ENCODE measurements around the gene SMYD3. TPM values are rescaled to one million over a fixed set of nuclear protein-coding genes. Genes with fewer than 3 reads are reported as not detected.

Gene SMYD3
- total and polyA plus RNA-seq, 2 donors (not counting 1 experiment from before 2014, with no cell fraction given) = 9.7 to 37.2 TPM

DNA sequence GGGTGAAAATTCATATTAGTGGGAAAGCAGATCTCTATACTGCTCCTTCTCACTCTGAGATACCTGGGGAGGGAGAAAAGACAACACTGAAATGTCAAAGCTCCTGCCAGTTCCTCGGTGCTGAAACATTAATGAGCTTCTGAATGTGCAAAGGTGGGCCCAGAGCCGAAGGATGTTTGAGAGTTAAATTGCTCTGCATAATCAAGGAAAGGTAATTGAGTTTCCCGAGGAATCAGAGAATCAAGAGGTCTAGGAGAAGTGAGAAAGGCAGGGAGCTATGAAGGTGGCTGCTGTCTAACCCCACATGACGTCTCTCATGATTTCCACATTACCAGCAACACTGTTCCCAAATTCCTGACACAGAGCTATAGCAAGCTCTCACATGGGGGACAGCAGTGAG is 346.7 kb downstream of the SMYD3 start:
- Mint-ChIP-seq H3K9me3 (ENCODE audit: insufficient read depth) (no peaks in the 10 kb centered on the region), H3K27ac (no peak overlapping the region), H3K4me1 (peaks cover 1% of the 10 kb centered on the region), H3K4me3 (no peak overlapping the region), H3K27me3 (no peaks in the 10 kb centered on the region)
- Histone ChIP-seq H4K20me1 (ENCODE audit: control insufficient read depth, insufficient read depth, low read length, poor library complexity, severe bottlenecking) (no peaks in the 10 kb centered on the region), H3K4me2 (replicated peaks; ENCODE audit: low read depth, low read length, poor library complexity, severe bottlenecking) (no peak overlapping the region), H3K36me3 (replicated peaks in 1 of 2; ENCODE audit: control extremely low read depth in 1 of 2, control insufficient read depth in 1 of 2, extremely low read depth in 1 of 2, insufficient read depth in 2 of 2, low read length in 1 of 2) (no peaks in the 10 kb centered on the region), H3K9ac (ENCODE audit: low read length) (no peak overlapping the region), H3K27ac (ENCODE audit: low read length in 2 of 2) (no peak overlapping the region), H3K4me1 (ENCODE audit: control insufficient read depth in 2 of 2, insufficient read depth in 2 of 2, low read length in 2 of 2) (no peaks in the 10 kb centered on the region), H2AFZ (ENCODE audit: insufficient read depth, low read depth, low read length, poor library complexity, severe bottlenecking) (no peak overlapping the region), H3K9me3 (ENCODE audit: control extremely low read depth in 1 of 3, control insufficient read depth in 2 of 3, insufficient read depth in 1 of 3, low read length in 2 of 3) (no peaks in the 10 kb centered on the region), H3K4me3 (ENCODE audit: control extremely low read depth in 1 of 5, extremely low read depth in 1 of 5, insufficient read depth in 1 of 5, low read depth in 2 of 5, low read length in 4 of 5) (no peak overlapping the region), H3K79me2 (ENCODE audit: control insufficient read depth, insufficient read depth, low read length) (no peaks in the 10 kb centered on the region), H3K27me3 (replicated peaks in 1 of 4; ENCODE audit: control extremely low read depth in 1 of 4, control insufficient read depth in 3 of 4, insufficient read depth in 4 of 4, low read length in 3 of 4) (no peaks in the 10 kb centered on the region)
- WGBS (ENCODE audit: insufficient coverage) = 100% methylated on average over 1 of the region's 4 CpGs
- intact Hi-C loops (cut with micrococcal nuclease) = no loop called here
- ChIA-PET CTCF (no interaction called here), POLR2A (no interaction called here)
- TF ChIP-seq EZH2 (IDR thresholded peaks at IDR 0.05; ENCODE audit: borderline replicate concordance, insufficient read depth, low read depth, low read length, poor library complexity, severe bottlenecking) = no peak
- TF ChIP-seq, protein P1, sequence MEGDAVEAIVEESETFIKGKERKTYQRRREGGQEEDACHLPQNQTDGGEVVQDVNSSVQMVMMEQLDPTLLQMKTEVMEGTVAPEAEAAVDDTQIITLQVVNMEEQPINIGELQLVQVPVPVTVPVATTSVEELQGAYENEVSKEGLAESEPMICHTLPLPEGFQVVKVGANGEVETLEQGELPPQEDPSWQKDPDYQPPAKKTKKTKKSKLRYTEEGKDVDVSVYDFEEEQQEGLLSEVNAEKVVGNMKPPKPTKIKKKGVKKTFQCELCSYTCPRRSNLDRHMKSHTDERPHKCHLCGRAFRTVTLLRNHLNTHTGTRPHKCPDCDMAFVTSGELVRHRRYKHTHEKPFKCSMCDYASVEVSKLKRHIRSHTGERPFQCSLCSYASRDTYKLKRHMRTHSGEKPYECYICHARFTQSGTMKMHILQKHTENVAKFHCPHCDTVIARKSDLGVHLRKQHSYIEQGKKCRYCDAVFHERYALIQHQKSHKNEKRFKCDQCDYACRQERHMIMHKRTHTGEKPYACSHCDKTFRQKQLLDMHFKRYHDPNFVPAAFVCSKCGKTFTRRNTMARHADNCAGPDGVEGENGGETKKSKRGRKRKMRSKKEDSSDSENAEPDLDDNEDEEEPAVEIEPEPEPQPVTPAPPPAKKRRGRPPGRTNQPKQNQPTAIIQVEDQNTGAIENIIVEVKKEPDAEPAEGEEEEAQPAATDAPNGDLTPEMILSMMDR (IDR thresholded peaks at IDR 0.05) = no peak
- DNase-seq = no peak
- no peak for ATAC-seq (ENCODE audit: low read depth)

DNA sequence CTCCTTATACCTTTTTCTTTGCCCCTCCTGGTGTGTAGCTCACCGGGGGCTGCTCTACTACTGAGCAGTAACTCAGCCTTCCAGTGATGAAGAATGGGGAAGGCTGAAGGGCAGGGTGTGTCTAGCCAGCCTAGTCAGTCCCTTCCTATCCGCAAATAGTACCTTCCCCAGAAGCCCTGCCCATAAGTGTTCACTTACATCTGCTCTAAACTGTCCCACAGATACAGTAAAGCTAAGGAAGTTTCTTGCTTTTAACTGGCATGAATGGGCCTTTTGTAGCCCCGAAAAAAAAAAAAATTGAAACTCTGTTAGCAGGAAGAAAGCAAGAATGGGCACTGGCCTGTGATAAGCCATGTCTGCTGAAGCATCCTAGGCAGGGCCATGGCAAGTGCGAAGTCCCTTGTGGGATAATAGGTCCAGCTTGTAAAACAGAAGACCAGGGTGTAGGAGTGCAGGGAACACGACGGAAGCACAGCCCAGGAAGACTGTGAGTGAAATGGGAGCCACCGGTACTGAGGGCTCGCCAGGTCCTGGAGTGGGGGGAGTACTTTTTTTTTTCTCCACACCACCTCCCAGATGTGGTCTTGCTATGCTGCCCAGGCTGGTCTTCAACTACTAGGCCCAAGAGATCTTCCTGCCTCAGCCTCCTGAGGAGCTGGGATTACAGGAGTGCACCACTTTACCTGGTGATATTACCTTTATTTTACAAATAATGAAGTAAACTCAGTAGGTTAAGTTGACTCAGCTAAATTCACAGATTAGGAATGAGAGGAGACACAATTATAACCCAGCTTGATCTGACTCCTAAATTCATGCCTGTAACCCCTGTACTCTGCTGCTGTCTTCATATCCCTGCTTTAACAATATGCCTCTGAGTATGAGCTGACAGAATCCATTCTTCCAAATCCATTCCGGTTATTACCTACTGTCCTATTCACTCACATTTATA is 347.5 kb downstream of the SMYD3 start:
- intact Hi-C loops (cut with micrococcal nuclease) = no loop called here
- H3K4me2 ChIP-seq (replicated peaks; ENCODE audit: low read depth, low read length, poor library complexity, severe bottlenecking) = no peak overlapping the region
- no peak for DNase-seq
- no peak overlapping the region for H3K4me3 Mint-ChIP-seq
- no peak for TF ChIP-seq EZH2 (IDR thresholded peaks at IDR 0.05; ENCODE audit: borderline replicate concordance, insufficient read depth, low read depth, low read length, poor library complexity, severe bottlenecking)
- TF ChIP-seq, protein P1 (IDR thresholded peaks at IDR 0.05) = no peak
- H3K9ac ChIP-seq (ENCODE audit: low read length) = no peak overlapping the region
- POLR2A ChIA-PET = no interaction called here
- no peak overlapping the region for H3K27ac Mint-ChIP-seq
- no peaks in the 10 kb centered on the region for H3K27me3 ChIP-seq (replicated peaks in 1 of 4; ENCODE audit: control extremely low read depth in 1 of 4, control insufficient read depth in 3 of 4, insufficient read depth in 4 of 4, low read length in 3 of 4)
- H3K79me2 ChIP-seq (ENCODE audit: control insufficient read depth, insufficient read depth, low read length) = no peaks in the 10 kb centered on the region
- no peak overlapping the region for H3K4me3 ChIP-seq (ENCODE audit: control extremely low read depth in 1 of 5, extremely low read depth in 1 of 5, insufficient read depth in 1 of 5, low read depth in 2 of 5, low read length in 4 of 5)
- H3K36me3 ChIP-seq (replicated peaks in 1 of 2; ENCODE audit: control extremely low read depth in 1 of 2, control insufficient read depth in 1 of 2, extremely low read depth in 1 of 2, insufficient read depth in 2 of 2, low read length in 1 of 2) = no peaks in the 10 kb centered on the region
- H3K9me3 Mint-ChIP-seq (ENCODE audit: insufficient read depth) = no peaks in the 10 kb centered on the region
- H3K4me1 ChIP-seq (ENCODE audit: control insufficient read depth in 2 of 2, insufficient read depth in 2 of 2, low read length in 2 of 2) = no peaks in the 10 kb centered on the region
- H3K4me1 Mint-ChIP-seq = peaks cover 1% of the 10 kb centered on the region
- no peaks in the 10 kb centered on the region for H4K20me1 ChIP-seq (ENCODE audit: control insufficient read depth, insufficient read depth, low read length, poor library complexity, severe bottlenecking)
- no peaks in the 10 kb centered on the region for H3K27me3 Mint-ChIP-seq
- CTCF ChIA-PET = no interaction called here
- no peak overlapping the region for H3K27ac ChIP-seq (ENCODE audit: low read length in 2 of 2)
- no peak overlapping the region for H2AFZ ChIP-seq (ENCODE audit: insufficient read depth, low read depth, low read length, poor library complexity, severe bottlenecking)
- no peak for ATAC-seq (ENCODE audit: low read depth)
- WGBS (ENCODE audit: insufficient coverage) = 96% methylated on average over 2 of the region's 9 CpGs
- no peaks in the 10 kb centered on the region for H3K9me3 ChIP-seq (ENCODE audit: control extremely low read depth in 1 of 3, control insufficient read depth in 2 of 3, insufficient read depth in 1 of 3, low read length in 2 of 3)
